Caco-2 (cell line): ENCODE results near the gene NUP210. TPM values are rescaled to one million over a fixed set of nuclear protein-coding genes. Genes with fewer than 3 reads are reported as not detected.

Experiments
- BruUV-seq: library from RNA; stranded (reverse); fragments of 400-500 nt; replicated peaks from 2 replicates; lab custom pipeline; 2021; lab: Mats Ljungman, UMichigan
- CTCF ChIA-PET: fragments of 300-600 bp; sonication (Branson Sonifier 250); formaldehyde crosslinking; loops from one replicate; lab custom pipeline; 2022; ENCODE audit warnings: antibody characterized with exemption; lab: Charles Lee
- POLR2A ChIA-PET: fragments of 300-600 bp; sonication (Branson Sonifier 250); formaldehyde crosslinking; loops from one replicate; lab custom pipeline; 2022; ENCODE audit warnings: antibody characterized with exemption; lab: Charles Lee
- DNase-seq, 2 experiments: peaks; one replicate each; pipeline versions ENCODE4 v3.0.0 to v3.0.0-alpha.2; 2020 to 2022
- H3K27me3 ChIP-seq: replicated peaks from 2 replicates; pipeline ENCODE4 v1.6.0; 2011; ENCODE audit warnings: low read length; ENCODE audit not compliant: control insufficient read depth, insufficient read depth
- H3K36me3 ChIP-seq: 2 replicates; pipeline ENCODE4 v1.5.1; 2011; ENCODE audit warnings: low read length; ENCODE audit not compliant: control insufficient read depth, insufficient read depth
- H3K4me1 ChIP-seq: fragments of 250-450 bp; sonication (Bioruptor Pico); 2 replicates; pipeline ENCODE4 v1.5.1; 2020; ENCODE audit warnings: mild to moderate bottlenecking
- H3K4me3 ChIP-seq: 2 replicates; pipeline ENCODE4 v1.5.1; 2011; ENCODE audit warnings: low read depth, mild to moderate bottlenecking, control low read depth, low read length
- H3K9me3 ChIP-seq: fragments of 250-450 bp; sonication (Bioruptor Pico); 2 replicates; pipeline ENCODE4 v1.5.1; 2020; ENCODE audit warnings: mild to moderate bottlenecking, moderate library complexity
- H3K27ac Mint-ChIP-seq: one replicate; pipeline ENCODE4 v1.8.0; 2022; ENCODE audit warnings: mixed read lengths; ENCODE audit not compliant: unreplicated experiment
- H3K27me3 Mint-ChIP-seq: one replicate; pipeline ENCODE4 v1.8.0; 2022; ENCODE audit warnings: mixed read lengths; ENCODE audit not compliant: insufficient read depth, unreplicated experiment
- H3K36me3 Mint-ChIP-seq: one replicate; pipeline ENCODE4 v1.8.0; 2022; ENCODE audit warnings: mild to moderate bottlenecking, mixed read lengths; ENCODE audit not compliant: insufficient read depth, unreplicated experiment
- H3K4me1 Mint-ChIP-seq: one replicate; pipeline ENCODE4 v1.8.0; 2022; ENCODE audit warnings: low read depth, mixed read lengths; ENCODE audit not compliant: unreplicated experiment
- H3K4me3 Mint-ChIP-seq: one replicate; pipeline ENCODE4 v1.8.0; 2022; ENCODE audit warnings: mild to moderate bottlenecking, moderate library complexity, mixed read lengths; ENCODE audit not compliant: unreplicated experiment
- H3K9me3 Mint-ChIP-seq: one replicate; pipeline ENCODE4 v1.8.0; 2022; ENCODE audit warnings: mixed read lengths; ENCODE audit not compliant: unreplicated experiment
- CTCF ChIP-seq, 2 experiments: fragments of 200-600 bp in 1 of 2; IDR thresholded peaks; 1 replicate in 1 of 2; 2 replicates in 1 of 2; pipeline versions ENCODE4 v1.5.1 to v1.8.0; 2011 to 2022; ENCODE audit warnings: antibody characterized with exemption in 1 of 2, control low read depth in 1 of 2, inconsistent platforms in 1 of 2, low read depth in 1 of 2, low read length in 1 of 2, mild to moderate bottlenecking in 1 of 2, moderate library complexity in 1 of 2; ENCODE audit not compliant: insufficient read depth in 1 of 2, severe bottlenecking in 1 of 2, unreplicated experiment in 1 of 2
- intact Hi-C: fragments of 100-400 bp; cut with micrococcal nuclease; formaldehyde crosslinking; loops from one replicate; pipeline ENCODE4 v1.10.0; 2022; ENCODE audit not compliant: unreplicated experiment
- total RNA-seq: library from RNA; stranded (reverse); gene quantifications from 2 replicates; pipeline ENCODE4 v1.2.3, GENCODE V29; 2022

NUP210 gene
- total RNA-seq, 1 experiment from 2014 or later = 63.7 TPM

- Histone ChIP-seq H3K27me3 (no peaks in the 10 kb centered on the region), H3K4me3 (no peak overlapping the region), H3K9me3 (0 out of 2 replicates have a peak, but pooled peaks cover 6% of the 10 kb centered on the region), H3K36me3 (no peaks in the 10 kb centered on the region), H3K4me1 (no peaks in the 10 kb centered on the region)
- CTCF ChIA-PET = no interaction called here
- BruUV-seq = no TSS peak
- H3K9me3 Mint-ChIP-seq = peaks cover 9% of the 10 kb centered on the region
- POLR2A ChIA-PET = no interaction called here
- intact Hi-C loops = no loop called here
- no peak overlapping the region for H3K27ac Mint-ChIP-seq
- no peak for DNase-seq
- no peak overlapping the region for H3K4me3 Mint-ChIP-seq
- peaks cover 12% of the 10 kb centered on the region for H3K36me3 Mint-ChIP-seq
- H3K27me3 Mint-ChIP-seq = no peaks in the 10 kb centered on the region
- no peak for TF ChIP-seq CTCF (IDR thresholded peaks at IDR 0.05; ENCODE audit: insufficient read depth in 1 of 2, low read depth in 1 of 2, low read length in 1 of 2, severe bottlenecking in 1 of 2, unreplicated experiment in 1 of 2)
- no peaks in the 10 kb centered on the region for H3K4me1 Mint-ChIP-seq
These were observed 14.5 kb downstream of the NUP210 start for GRCh38 chr3:13405614-13406013.

GRCh38 chr3:13404626-13405452, 15.3 kb downstream of the NUP210 start:
- Mint-ChIP-seq H3K27ac (no peak overlapping the region), H3K27me3 (no peaks in the 10 kb centered on the region), H3K36me3 (peaks cover 12% of the 10 kb centered on the region), H3K4me1 (no peaks in the 10 kb centered on the region), H3K4me3 (no peak overlapping the region), H3K9me3 (peaks cover 9% of the 10 kb centered on the region)
- Histone ChIP-seq H3K9me3 (0 out of 2 replicates have a peak, but pooled peaks cover 6% of the 10 kb centered on the region), H3K4me1 (no peaks in the 10 kb centered on the region), H3K4me3 (no peak overlapping the region), H3K27me3 (no peaks in the 10 kb centered on the region), H3K36me3 (no peaks in the 10 kb centered on the region)
- no TSS peak for BruUV-seq
- no peak for DNase-seq
- CTCF ChIA-PET = no interaction called here
- intact Hi-C loops = no loop called here
- no peak for TF ChIP-seq CTCF (IDR thresholded peaks at IDR 0.05; ENCODE audit: insufficient read depth in 1 of 2, low read depth in 1 of 2, low read length in 1 of 2, severe bottlenecking in 1 of 2, unreplicated experiment in 1 of 2)
- POLR2A ChIA-PET = no interaction called here

GRCh38 chr3:13403847-13404246, 16.3 kb downstream of the NUP210 start:
- Mint-ChIP-seq H3K27ac (no peak overlapping the region), H3K9me3 (peaks cover 9% of the 10 kb centered on the region), H3K4me1 (no peaks in the 10 kb centered on the region), H3K36me3 (peaks cover 12% of the 10 kb centered on the region), H3K27me3 (no peaks in the 10 kb centered on the region), H3K4me3 (no peak overlapping the region)
- no peaks in the 10 kb centered on the region for H3K4me1 ChIP-seq
- 0 out of 2 replicates have a peak, but pooled peaks cover under 1% of the 10 kb centered on the region for H3K9me3 ChIP-seq
- no peaks in the 10 kb centered on the region for H3K36me3 ChIP-seq
- no peaks in the 10 kb centered on the region for H3K27me3 ChIP-seq
- no peak overlapping the region for H3K4me3 ChIP-seq
- no peak for DNase-seq
- CTCF ChIA-PET = no interaction called here
- TF ChIP-seq CTCF (IDR thresholded peaks at IDR 0.05; ENCODE audit: insufficient read depth in 1 of 2, low read depth in 1 of 2, low read length in 1 of 2, severe bottlenecking in 1 of 2, unreplicated experiment in 1 of 2) = no peak
- POLR2A ChIA-PET = no interaction called here
- BruUV-seq = no TSS peak
- intact Hi-C loops = no loop called here
